HG02763 (cell line): ENCODE data around the gene CBFA2T3.

Experiments
- ATAC-seq: cut with Tn5 transposase; IDR thresholded peaks from one replicate; pipeline ENCODE4 v1.9.1; 2021; ENCODE audit warnings: mild to moderate bottlenecking, moderate library complexity; ENCODE audit not compliant: unreplicated experiment

Gene CBFA2T3

DNA sequence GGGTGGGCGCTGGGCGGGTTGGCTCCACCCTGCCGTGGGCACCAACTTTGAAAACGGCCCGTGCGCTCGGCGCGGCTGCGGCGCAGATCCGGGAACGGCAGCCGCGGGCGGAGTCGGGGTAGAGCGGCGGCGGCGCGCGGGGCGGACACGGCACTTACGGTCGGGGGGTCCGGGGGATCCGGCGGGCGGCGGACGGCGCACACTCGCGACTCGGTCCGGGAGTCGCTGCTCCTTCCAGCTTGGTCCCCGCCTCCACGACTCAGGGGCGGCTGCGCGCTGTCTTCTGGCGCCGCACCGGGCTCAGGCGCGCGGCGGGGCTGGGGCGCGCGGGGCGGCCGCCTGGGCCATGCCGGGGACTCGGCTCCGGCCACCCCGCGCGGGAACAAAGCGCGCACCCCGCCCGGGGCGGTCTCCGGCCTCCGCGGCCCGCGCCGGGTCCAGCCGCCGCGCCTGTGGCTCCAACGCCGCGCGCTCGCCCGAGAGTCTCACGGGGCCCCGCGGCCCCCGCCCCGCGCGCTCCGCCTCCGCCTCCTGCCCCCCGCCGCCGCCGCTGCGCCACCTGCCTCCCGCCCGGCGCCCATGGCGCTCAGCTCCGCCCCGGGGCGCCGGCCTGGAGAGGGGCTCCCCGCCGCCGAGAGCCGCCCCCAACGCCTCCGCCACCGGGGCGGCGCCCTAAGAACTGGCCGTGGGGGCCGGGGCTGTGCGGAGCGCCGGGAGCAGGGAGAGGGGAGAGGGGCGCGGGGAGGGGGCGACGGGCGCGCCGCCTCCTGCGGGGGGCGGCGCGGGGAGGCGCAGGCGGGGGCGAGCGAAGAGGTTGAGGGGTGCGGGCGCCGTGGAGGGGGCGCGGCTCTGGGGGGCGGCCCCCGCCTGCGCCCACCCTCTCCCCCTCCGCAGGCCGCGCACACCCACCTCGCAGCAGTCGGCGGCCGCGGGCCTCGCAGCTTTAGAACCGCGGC lies 35.9 kb downstream of the CBFA2T3 start:
- ATAC-seq, result peak; percentile 41

DNA sequence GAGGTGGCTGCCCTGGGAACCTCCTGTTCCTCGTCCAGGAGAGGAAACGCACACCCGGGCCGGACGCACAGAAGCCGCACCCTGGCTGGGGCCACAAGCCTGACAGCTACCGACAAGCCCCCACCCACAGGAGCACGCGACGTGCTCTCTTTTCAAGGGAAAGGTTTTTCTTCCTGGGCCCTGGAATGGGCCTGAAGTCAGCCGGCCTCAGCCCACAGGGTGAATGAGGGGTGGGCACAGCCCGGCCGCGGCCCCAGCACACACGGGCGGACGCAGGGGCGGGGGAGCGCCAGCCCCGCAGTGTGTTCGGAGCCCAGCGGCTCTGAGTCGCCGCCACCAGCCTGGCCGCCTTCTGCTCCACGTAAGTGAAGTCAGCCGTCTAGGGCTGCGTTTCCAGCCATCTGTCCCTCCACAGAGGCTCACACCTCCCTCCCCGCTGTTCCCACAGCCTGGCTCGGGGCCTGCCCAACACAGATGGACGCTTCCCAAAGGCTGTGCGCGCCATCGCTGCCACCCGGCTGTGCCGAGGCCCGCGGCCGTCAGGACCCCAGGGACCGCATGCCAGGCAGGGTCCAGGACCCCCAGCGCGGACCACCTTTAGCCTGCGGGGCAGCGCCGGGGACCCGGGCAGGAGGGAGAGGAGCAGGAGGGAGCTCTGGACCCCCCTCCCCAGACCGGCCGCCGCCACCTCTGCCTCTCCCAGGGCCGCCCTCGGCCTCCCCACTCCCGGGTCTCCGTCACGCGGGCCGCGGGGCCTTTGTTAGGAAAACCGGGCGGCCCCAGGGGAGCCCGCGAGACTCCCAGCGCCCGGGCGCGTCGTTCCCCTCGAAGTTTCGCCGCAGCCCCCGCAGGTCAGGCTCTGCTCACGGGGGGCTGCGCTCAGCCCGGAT lies 36.8 kb downstream of the CBFA2T3 start:
- ATAC-seq, result no peak

- ATAC-seq, result no peak
Observed at GRCh38 chr16:88939245-88939971, 37.6 kb downstream of the CBFA2T3 start.

GRCh38 chr16:88938777-88939244 lies 38.2 kb downstream of the CBFA2T3 start:
- ATAC-seq, result no peak

- no peak for ATAC-seq
Observed at GRCh38 chr16:88938119-88938776, 38.8 kb downstream of the CBFA2T3 start.

- ATAC-seq, result no peak
Observed at GRCh38 chr16:88937206-88937621, 39.8 kb downstream of the CBFA2T3 start.

- ATAC-seq, result no peak
Observed at GRCh38 chr16:88936556-88937205, 40.3 kb downstream of the CBFA2T3 start.

- no peak for ATAC-seq
Observed at GRCh38 chr16:88936008-88936555, 40.9 kb downstream of the CBFA2T3 start.

DNA sequence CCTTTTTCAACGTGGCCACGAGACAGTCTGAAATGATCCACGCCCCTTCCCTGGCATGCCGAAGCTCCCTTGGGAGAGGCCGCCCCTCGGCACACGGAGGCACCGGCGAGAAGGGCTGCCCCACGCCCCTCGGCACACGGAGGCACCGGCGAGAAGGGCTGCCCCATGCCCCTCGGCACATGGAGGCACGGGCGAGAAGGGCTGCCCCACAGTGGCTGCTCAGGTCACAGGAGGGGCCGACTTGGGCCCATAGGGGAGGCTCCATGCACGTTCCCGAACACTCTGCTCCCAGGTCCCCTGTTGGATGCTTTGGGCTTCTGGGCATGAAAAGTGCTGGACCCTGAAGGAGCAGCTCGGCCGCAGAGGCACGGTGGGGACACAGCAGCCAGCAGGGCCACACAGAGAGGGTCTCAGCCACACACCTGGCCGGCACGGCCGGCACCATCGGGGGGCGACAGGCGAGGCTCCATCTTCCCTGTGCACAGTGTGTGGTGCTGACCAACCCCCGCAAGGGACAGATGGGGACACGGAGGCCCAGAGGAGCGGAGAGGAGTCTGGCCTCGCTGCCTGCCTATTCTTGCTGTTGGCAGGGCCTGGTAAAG lies 42.8 kb downstream of the CBFA2T3 start:
- ATAC-seq, result no peak

DNA sequence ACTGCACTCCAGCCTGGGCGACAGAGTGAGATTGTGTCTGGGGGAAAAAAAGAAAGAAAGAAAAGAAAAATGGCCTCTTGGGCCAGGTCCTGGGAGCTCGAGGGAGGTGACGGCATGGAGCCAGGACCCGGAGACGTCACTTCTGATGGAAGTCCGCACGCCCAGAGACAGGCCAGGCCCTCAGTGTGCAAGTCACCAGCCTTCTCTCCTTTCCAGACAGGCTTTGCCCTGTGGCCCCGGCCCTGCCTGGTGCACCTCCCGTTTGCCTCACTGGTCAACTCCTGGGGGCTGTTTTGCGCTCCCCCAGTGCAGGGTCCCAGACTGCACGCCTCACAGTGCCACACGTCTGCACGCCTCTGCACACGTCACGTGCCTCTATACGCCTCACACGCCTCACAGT lies 44.1 kb downstream of the CBFA2T3 start:
- no peak for ATAC-seq

DNA sequence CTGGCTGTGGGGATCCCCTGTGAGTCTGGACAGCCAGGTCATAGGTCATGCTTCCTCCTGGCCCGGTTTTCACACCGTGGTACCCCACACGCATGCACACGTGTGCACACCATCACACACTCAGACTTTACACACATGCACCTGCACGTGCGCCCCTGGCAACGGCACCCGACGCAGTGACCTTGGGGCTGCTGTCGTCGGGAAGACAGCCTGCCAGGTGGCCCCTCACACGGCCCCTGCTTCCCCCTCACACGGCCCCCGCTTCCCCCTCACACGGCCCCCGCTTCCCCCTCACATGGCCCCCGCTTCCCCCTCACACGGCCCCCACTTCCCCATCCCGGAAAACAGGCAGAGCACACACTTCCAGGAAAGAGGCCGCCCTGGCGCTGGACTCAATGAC lies 45.1 kb downstream of the CBFA2T3 start:
- no peak for ATAC-seq

DNA sequence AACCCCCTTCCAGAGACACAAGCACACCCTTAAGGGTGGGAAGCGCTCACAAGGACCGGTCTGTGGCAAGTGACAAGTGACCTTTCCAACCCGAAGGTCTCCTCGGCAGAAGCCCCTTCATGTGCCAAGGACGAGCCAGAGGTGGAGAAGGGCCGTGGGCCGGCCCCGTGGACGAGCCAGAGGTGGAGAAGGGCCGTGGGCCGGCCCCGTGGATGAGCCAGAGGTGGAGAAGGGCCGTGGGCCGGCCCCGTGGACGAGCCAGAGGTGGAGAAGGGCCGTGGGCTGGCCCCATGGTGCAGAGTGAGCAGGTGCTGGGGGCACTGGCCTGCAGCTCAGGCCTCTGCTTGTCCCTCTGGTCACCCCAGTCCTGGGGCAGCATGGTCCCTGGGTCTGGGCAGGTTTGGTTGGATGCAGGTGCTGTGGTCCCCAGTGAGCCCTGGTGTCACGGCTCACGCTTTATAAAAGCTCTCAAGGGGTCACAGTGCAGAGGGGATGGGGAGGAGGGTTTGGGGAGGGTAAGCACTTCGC lies 45.6 kb downstream of the CBFA2T3 start:
- ATAC-seq, result no peak

GRCh38 chr16:88930716-88931115 lies 46.3 kb downstream of the CBFA2T3 start:
- no peak for ATAC-seq

DNA sequence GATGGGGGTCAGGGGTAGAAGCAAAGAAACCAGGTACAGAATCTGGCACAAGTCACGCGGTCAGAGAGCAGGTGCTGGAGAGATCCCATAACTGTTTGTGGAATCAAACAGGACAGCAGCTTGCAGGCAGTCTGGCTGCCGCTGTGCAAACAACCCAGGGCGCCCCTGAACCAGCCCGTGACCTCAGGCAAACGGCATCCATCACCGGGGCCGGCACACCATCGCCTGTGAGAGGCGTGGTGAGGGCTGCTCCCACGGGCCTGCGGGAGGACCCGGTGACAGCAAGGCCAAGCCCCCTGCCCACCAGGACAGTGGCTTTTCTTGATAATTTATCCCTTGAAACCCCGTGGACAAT lies 47.9 kb downstream of the CBFA2T3 start:
- no peak for ATAC-seq

- no peak for ATAC-seq
Observed at GRCh38 chr16:88928405-88929090, 48.5 kb downstream of the CBFA2T3 start.

GRCh38 chr16:88927661-88928060 lies 49.3 kb downstream of the CBFA2T3 start:
- no peak for ATAC-seq

DNA sequence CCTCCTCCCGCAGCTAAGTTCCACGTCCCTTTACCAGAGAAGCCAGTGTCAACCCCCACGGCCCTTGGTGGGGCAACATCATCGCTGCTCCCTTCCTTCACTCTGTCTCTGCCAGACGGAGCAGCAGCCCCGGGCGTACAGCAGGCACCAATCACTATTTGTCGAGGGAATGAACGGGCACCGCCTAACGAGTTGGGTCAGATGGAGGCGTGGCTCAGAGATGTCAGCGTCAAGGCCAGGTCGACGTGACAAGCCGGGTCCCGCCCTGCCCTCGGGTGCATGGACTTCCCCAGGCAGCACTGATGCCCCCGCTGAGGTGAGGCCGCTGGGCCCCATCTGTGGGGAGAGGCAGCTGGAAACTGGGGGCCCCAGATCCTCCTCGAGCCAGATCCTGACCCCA lies 50.0 kb downstream of the CBFA2T3 start:
- ATAC-seq, result no peak

- ATAC-seq, result no peak
Observed at GRCh38 chr16:88926374-88926990, 50.5 kb downstream of the CBFA2T3 start.
